Motor neuron (in vitro differentiated cells): Measurements from ENCODE around the gene MET. TPM values are rescaled to one million over a fixed set of nuclear protein-coding genes. Genes with fewer than 3 reads are reported as not detected.
A peak's percentile ranks its signal among the peaks of the same experiment; 100 is the strongest.
"Not testable (repeated sequence)": the region's sequence is repeated elsewhere in the genome, so short reads cannot be mapped to it uniquely, and the experiment has no call there.

ENCODE experiments used
- ATAC-seq, 8 experiments: fragments of 200-7000 bp; cut with Tn5 transposase; replicated peaks in 6 of 8; 2 replicates each; pipeline ENCODE4 v1.8.0; 2021; ENCODE audit warnings: mild to moderate bottlenecking in 8 of 8, moderate library complexity in 8 of 8
- H3K27ac ChIP-seq, 2 donors: fragments of 250-450 bp; sonication (Bioruptor Pico); 2 replicates each; pipeline ENCODE4 v1.9.0; 2021; ENCODE audit warnings: antibody characterized with exemption in 2 of 2, mild to moderate bottlenecking in 2 of 2, moderate library complexity in 1 of 2
- H3K4me1 ChIP-seq, 2 donors: fragments of 250-450 bp; sonication (Bioruptor Pico); replicated peaks in 1 of 2; 2 replicates each; pipeline ENCODE4 v1.6.1; 2021; ENCODE audit warnings: antibody characterized with exemption in 2 of 2, mild to moderate bottlenecking in 2 of 2, moderate library complexity in 1 of 2
- H3K4me3 ChIP-seq, 5 donors: fragments of 250-450 bp; sonication (Bioruptor Pico); 2 replicates each; pipeline ENCODE4 v1.9.0; 2021; ENCODE audit warnings: antibody characterized with exemption in 5 of 5, mild to moderate bottlenecking in 5 of 5, moderate library complexity in 4 of 5
- WGBS, 10 experiments: fragments of 450-650 bp; shearing (Covaris generic); methylation state at CpG; one replicate each; pipeline ENCODE4 v1.0.0; 2022; 5-methylcytosine and 5-hydroxymethylcytosine counted together
- in situ Hi-C, 9 experiments: fragments of 400-800 bp; cut with MboI; loops; one replicate each; pipeline ENCODE4 v1.15.0; 2021; ENCODE audit warnings: low sequenced_read_pairs in 9 of 9, low pct_unique_long_range_greater_than_20kb in 2 of 9; ENCODE audit not compliant: unreplicated experiment in 9 of 9
- total RNA-seq, 8 experiments: library from RNA; unstranded; fragments of 300-600 nt; gene quantifications; 2 replicates each; pipeline versions ENCODE4 v1.2.3 to v1.2.4, GENCODE V29; 2022

MET gene
- total RNA-seq, 8 experiments from 2014 or later, result 1.5 to 52.7 (median 6.9) TPM

DNA sequence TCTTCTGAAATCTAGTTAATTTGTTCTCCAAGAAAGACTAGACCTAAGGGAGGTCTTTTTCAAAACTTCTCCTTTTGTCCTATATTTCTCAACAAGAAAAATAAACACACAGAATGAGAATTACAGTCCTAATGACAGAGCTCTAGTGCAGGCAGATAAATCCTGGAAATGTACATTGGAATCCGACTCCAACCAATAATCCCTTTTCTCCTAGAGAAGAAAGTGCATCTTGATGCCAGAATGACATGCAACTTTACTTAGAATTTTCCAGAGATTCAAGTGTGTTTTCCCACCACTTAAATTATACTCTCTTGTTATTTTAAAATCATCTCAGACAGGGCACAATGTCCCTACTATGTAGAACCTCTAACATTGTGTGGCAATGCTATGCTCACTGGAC, 68.2 kb downstream of the MET start:
- in situ Hi-C loops, result no loop called here
- no peak overlapping the region for H3K27ac ChIP-seq
- WGBS, 10 experiments, result 80 to 100% (median 100%) methylated on average over 1 of the region's 1 CpG; no CpG with 5 or more reads in 3 of the 10 experiments

GRCh38 chr7:116740755-116741462, 68.9 kb downstream of the MET start:
- in situ Hi-C loops, result no loop called here
- H3K27ac ChIP-seq, result no peak overlapping the region
- peaks cover 2 to 5% of the 10 kb centered on the region in 2 donors for H3K4me1 ChIP-seq
- WGBS, 10 experiments, result 77 to 100% (median 97%) methylated on average over 1 to 9 of the region's 9 CpGs
- ATAC-seq, result no peak
- H3K4me3 ChIP-seq, result no peak overlapping the region

More for the DNA sequence above, 68.2 kb downstream of the MET start:
- ATAC-seq, result no peak
- Histone ChIP-seq H3K4me3 (no peak overlapping the region), H3K4me1 (peaks cover 2 to 5% of the 10 kb centered on the region in 2 donors)

DNA sequence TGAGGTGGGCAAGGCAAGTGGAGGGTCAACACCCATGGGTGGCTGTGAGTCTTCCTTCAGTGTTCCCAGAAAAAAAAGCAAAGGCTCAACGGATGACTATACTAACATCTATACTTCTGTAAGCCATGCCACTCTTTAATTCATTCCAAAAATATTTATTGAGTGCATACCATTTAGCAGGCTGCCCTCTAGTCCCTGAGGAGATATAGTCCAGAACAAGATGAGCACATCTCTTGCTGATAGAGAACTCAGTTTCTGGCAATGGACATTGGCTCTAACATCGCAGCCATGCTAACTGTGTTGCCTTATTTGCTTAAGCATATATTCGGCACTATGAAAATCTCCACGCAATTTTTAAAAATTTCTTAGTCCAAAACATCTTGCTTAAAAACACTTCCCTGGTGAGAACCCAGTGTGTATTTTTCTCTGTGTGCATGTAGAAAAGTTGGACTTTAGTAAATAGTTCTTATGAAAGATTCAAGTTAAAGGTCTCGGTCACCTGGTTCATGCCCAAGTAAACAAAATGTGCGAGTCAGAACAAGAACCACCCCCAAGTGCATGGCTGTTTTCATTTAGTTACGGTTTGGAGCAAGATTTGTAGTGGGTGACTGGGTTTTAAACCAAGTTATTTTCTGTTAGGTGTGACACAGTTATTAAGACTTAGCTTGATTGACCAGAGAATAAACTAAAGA, 69.8 kb downstream of the MET start:
- H3K4me1 ChIP-seq, result peaks cover 0 to 4% of the 10 kb centered on the region in 2 donors
- WGBS, 10 experiments, result 76 to 97% (median 90%) methylated on average over 4 to 7 of the region's 7 CpGs; no CpG with 5 or more reads in 1 of the 10 experiments
- in situ Hi-C loops, result no loop called here
- no peak overlapping the region for H3K4me3 ChIP-seq
- H3K27ac ChIP-seq, result no peak overlapping the region
- ATAC-seq, result no peak

DNA sequence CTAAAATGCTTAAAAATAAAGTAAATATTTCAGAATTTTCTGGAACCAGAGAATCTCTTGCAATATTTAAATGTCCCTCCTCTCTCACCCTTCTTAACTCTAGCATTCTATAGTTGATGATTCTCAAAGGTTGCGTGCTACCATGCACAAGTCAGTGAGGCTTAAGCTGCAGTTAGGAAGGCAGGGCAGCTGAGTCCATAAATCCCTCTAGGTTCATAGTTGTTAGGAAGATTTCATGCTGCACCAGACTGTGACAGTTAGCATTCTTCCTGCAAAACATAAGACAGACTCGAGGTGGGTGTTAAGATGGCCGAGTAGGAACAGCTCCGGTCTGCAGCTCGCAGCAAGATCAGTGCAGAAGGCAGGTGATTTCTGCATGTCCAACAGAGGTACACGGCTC, 70.6 kb downstream of the MET start:
- 40 to 100% (median 96%) methylated on average over 1 to 2 of the region's 6 CpGs; no CpG with 5 or more reads in 2 of the 10 experiments for WGBS, 10 experiments
- ATAC-seq, result no peak
- no peak overlapping the region for H3K4me3 ChIP-seq
- no peak overlapping the region for H3K27ac ChIP-seq
- in situ Hi-C loops, result no loop called here
- no peaks in the 10 kb centered on the region for H3K4me1 ChIP-seq

DNA sequence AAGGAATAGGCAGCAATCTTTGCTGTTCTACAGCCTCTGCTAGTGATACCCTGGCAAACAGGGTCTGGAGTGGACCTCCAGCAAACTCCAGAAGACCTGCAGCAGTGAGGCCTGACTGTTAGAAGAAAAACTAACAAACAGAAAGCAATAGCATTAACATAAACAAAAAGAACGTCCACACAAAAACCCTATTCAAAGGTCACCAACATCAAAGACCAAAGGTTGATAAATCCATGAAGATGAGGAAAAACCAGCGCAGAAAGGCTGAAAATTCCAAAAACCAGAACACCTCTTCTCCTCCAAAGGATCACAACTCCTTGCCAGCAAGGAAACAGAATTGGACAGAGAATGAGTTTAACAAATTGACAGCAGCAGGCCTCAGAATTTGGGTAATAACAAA, 71.8 kb downstream of the MET start:
- in situ Hi-C loops, H3K27ac ChIP-seq, H3K4me3 ChIP-seq, ATAC-seq, H3K4me1 ChIP-seq: not testable (repeated sequence)
- 33 to 100% (median 83%) methylated on average over 1 to 2 of the region's 2 CpGs; no CpG with 5 or more reads in 3 of the 10 experiments for WGBS, 10 experiments

- H3K4me1 ChIP-seq, H3K4me3 ChIP-seq, H3K27ac ChIP-seq, in situ Hi-C loops, ATAC-seq: not testable (repeated sequence)
- no CpG with 5 or more reads among the region's 5 CpGs for WGBS, 10 experiments
Observed at GRCh38 chr7:116746388-116746787, 74.4 kb downstream of the MET start.

- H3K27ac ChIP-seq, in situ Hi-C loops, H3K4me3 ChIP-seq, H3K4me1 ChIP-seq, ATAC-seq: not testable (repeated sequence)
- WGBS, 10 experiments, result 86 to 100% (median 93%) methylated on average over 1 to 2 of the region's 4 CpGs; no CpG with 5 or more reads in 5 of the 10 experiments
Observed at GRCh38 chr7:116751070-116751469, 79.1 kb downstream of the MET start.

- WGBS, 10 experiments, result 60 to 100% (median 92%) methylated on average over 1 to 7 of the region's 9 CpGs; no CpG with 5 or more reads in 1 of the 10 experiments
- no peaks in the 10 kb centered on the region for H3K4me1 ChIP-seq
- ATAC-seq, result no peak
- H3K27ac ChIP-seq, result no peak overlapping the region
- no peak overlapping the region for H3K4me3 ChIP-seq
- in situ Hi-C loops, result no loop called here
Observed at GRCh38 chr7:116752305-116753074, 80.5 kb downstream of the MET start.

DNA sequence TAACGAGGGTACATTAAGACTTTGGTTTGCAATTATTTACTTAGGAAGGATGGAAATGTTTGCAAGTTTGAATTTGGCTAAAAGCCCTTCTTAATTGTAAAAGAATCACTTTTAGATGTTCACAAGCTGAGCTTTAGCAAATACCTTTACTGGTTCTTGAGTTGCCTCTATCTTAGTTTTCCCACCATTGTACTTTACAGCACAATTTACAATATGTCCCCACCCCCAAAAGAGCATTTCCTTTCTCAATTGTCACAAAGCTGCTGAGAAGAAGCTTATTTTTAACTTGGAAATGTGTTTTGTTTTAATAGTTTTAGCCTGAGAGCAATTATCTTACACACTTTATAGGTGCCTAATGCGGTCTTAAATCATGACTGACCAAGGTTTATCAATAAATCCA, 81.1 kb downstream of the MET start:
- ATAC-seq, result no peak
- no peak overlapping the region for H3K27ac ChIP-seq
- no peaks in the 10 kb centered on the region for H3K4me1 ChIP-seq
- H3K4me3 ChIP-seq, result no peak overlapping the region
- 62 to 100% (median 83%) methylated on average over 1 to 2 of the region's 2 CpGs; no CpG with 5 or more reads in 1 of the 10 experiments for WGBS, 10 experiments
- in situ Hi-C loops, result no loop called here

DNA sequence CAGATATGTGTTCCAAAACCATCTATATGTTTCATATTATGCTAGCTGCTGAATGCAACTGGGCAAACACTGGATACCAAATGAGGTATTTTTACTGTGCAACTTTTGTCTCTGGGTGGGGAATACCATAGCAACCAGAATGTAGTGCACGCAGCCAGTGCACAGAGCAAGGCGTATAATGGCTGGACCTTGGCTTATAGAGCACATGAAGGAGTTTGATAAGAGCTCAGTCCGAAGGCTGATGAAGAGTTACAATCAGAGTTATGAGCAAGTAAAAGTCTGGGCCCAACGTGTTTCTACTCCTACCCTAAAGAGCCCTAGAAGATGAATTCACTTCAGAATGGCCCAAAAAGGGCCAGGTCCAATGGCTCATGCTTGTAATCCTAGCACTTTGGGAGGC, 82.2 kb downstream of the MET start:
- 88 to 100% (median 97%) methylated on average over 2 to 4 of the region's 4 CpGs; no CpG with 5 or more reads in 1 of the 10 experiments for WGBS, 10 experiments
- no peak for ATAC-seq
- in situ Hi-C loops, result no loop called here

DNA sequence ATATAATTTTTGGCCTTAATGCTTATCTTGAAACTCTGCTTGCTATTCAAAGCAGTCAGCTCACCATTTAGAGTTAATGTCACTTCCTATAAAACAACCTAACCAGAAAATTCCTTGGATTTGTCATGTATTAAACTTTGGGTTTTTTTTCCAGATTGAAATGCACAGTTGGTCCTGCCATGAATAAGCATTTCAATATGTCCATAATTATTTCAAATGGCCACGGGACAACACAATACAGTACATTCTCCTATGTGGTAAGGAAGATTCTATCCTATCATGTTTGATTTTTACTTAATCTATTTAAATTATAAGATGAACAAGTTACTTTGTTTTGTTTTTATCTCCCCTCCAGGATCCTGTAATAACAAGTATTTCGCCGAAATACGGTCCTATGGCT, 85.3 kb downstream of the MET start:
- 71 to 100% (median 80%) methylated on average over 1 to 4 of the region's 4 CpGs; no CpG with 5 or more reads in 1 of the 10 experiments for WGBS, 10 experiments
- no peak overlapping the region for H3K4me3 ChIP-seq
- ATAC-seq, result peak in 3 of 8 experiments; percentile 48 to 64 (median 62)
- H3K4me1 ChIP-seq, result no peaks in the 10 kb centered on the region
- no peak overlapping the region for H3K27ac ChIP-seq
- in situ Hi-C loops, result no loop called here

More for the DNA sequence above, 82.2 kb downstream of the MET start:
- H3K27ac ChIP-seq, result no peak overlapping the region
- no peaks in the 10 kb centered on the region for H3K4me1 ChIP-seq
- H3K4me3 ChIP-seq, result no peak overlapping the region

DNA sequence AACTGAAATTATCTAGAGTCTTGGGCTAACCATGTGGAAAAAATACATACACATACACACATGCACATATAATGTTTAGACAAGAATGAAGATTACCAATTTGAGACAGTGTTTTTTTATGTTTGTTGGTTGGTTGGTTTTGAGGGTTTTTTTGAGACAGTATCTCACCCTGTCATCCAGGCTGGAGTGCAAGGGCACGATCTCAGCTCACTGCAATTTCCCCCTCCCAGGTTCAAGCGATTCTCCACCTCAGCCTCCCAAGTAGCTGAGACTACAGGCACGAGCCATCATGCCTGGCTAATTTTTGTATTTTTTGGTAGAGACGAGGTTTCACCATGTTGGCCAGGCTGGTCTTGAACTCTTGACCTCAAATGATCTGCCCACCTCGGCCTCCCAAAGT, 87.6 kb downstream of the MET start:
- in situ Hi-C loops, ATAC-seq, H3K4me3 ChIP-seq, H3K4me1 ChIP-seq, H3K27ac ChIP-seq: not testable (repeated sequence)
- WGBS, 10 experiments, result 76 to 100% (median 94%) methylated on average over 1 to 5 of the region's 5 CpGs; no CpG with 5 or more reads in 5 of the 10 experiments

- Histone ChIP-seq H3K4me1 (no peaks in the 10 kb centered on the region), H3K4me3 (no peak overlapping the region), H3K27ac (no peak overlapping the region)
- WGBS, 10 experiments, result 80 to 100% (median 100%) methylated on average over 1 of the region's 1 CpG; no CpG with 5 or more reads in 2 of the 10 experiments
- in situ Hi-C loops, result no loop called here
- ATAC-seq, result peak in 4 of 8 experiments; percentile 16 to 57 (median 24)
Observed at GRCh38 chr7:116762971-116763370, 91.0 kb downstream of the MET start.
